GM23338 (cell line): ENCODE measurements around the gene TMEM135. TPM values are rescaled to one million over a fixed set of nuclear protein-coding genes. Genes with fewer than 3 reads are reported as not detected.

ENCODE experiments used
- ATAC-seq: fragments of 200-7000 bp; cut with Tn5 transposase; 3 replicates; pipeline ENCODE4 v1.9.1; 2020
- DNase-seq: peaks from one replicate; pipeline ENCODE4 v3.0.0-alpha.2; 2015; ENCODE audit warnings: low spot score
- H2AFZ ChIP-seq: fragments of 200-600 bp; sonication (generic); 2 replicates; pipeline ENCODE4 v1.8.0; 2016; ENCODE audit warnings: antibody characterized with exemption, mild to moderate bottlenecking, moderate library complexity
- H3F3A ChIP-seq: fragments of 200-600 bp; sonication (generic); replicated peaks from 2 replicates; pipeline ENCODE4 v1.8.0; 2017; ENCODE audit warnings: antibody characterized with exemption, mixed run types, low read depth
- H3K27ac ChIP-seq: fragments of 200-600 bp; sonication (generic); 2 replicates; pipeline ENCODE4 v1.6.1; 2016; ENCODE audit warnings: low read depth
- H3K27me3 ChIP-seq: fragments of 200-600 bp; sonication (generic); 2 replicates; pipeline ENCODE4 v1.8.0; 2016; ENCODE audit warnings: mild to moderate bottlenecking, mixed run types, moderate library complexity; ENCODE audit not compliant: insufficient read depth
- H3K36me3 ChIP-seq: fragments of 200-600 bp; sonication (generic); 2 replicates; pipeline ENCODE4 v1.8.0; 2016; ENCODE audit warnings: mild to moderate bottlenecking; ENCODE audit not compliant: insufficient read depth
- H3K4me1 ChIP-seq: fragments of 200-600 bp; sonication (generic); 2 replicates; pipeline ENCODE4 v1.8.0; 2016; ENCODE audit warnings: mild to moderate bottlenecking, moderate library complexity; ENCODE audit not compliant: insufficient read depth
- H3K4me2 ChIP-seq: fragments of 200-600 bp; sonication (generic); 2 replicates; pipeline ENCODE4 v1.7.1; 2017; ENCODE audit warnings: mixed run types
- H3K4me3 ChIP-seq: fragments of 200-600 bp; sonication (generic); 2 replicates; pipeline ENCODE4 v1.6.1; 2016; ENCODE audit warnings: mixed run types
- H3K79me2 ChIP-seq: fragments of 200-600 bp; sonication (generic); replicated peaks from 2 replicates; pipeline ENCODE4 v1.8.0; 2017; ENCODE audit warnings: mild to moderate bottlenecking; ENCODE audit not compliant: insufficient read depth
- H3K9me2 ChIP-seq: fragments of 200-600 bp; sonication (generic); 2 replicates; pipeline ENCODE4 v1.8.0; 2017; ENCODE audit not compliant: insufficient read depth
- H4K20me1 ChIP-seq: fragments of 200-600 bp; sonication (generic); replicated peaks from 2 replicates; pipeline ENCODE4 v1.8.0; 2017; ENCODE audit warnings: mild to moderate bottlenecking; ENCODE audit not compliant: insufficient read depth
- H3K27ac Mint-ChIP-seq: 2 replicates; pipeline ENCODE4 v1.8.0; 2020; ENCODE audit warnings: inconsistent platforms, mild to moderate bottlenecking, moderate library complexity, mixed read lengths
- H3K27me3 Mint-ChIP-seq: 3 replicates; pipeline ENCODE4 v1.8.0; 2022; ENCODE audit warnings: low read depth, mild to moderate bottlenecking, moderate library complexity, mixed read lengths, inconsistent platforms; ENCODE audit not compliant: insufficient read depth, poor library complexity
- H3K36me3 Mint-ChIP-seq: 3 replicates; pipeline ENCODE4 v1.8.0; 2021; ENCODE audit warnings: low read depth, mild to moderate bottlenecking, inconsistent platforms, moderate library complexity, mixed read lengths
- H3K4me1 Mint-ChIP-seq: 3 replicates; pipeline ENCODE4 v1.8.0; 2020; ENCODE audit warnings: mild to moderate bottlenecking, inconsistent platforms, mixed read lengths
- H3K4me3 Mint-ChIP-seq: 3 replicates; pipeline ENCODE4 v1.8.0; 2021; ENCODE audit warnings: moderate library complexity, mild to moderate bottlenecking, inconsistent platforms, mixed read lengths
- H3K9me3 Mint-ChIP-seq: 3 replicates; pipeline ENCODE4 v1.8.0; 2020; ENCODE audit warnings: moderate library complexity, mild to moderate bottlenecking, inconsistent platforms, mixed read lengths
- CREB1 ChIP-seq: fragments of 250-450 bp; sonication (Bioruptor Pico); IDR thresholded peaks from 2 replicates; pipeline ENCODE4 v1.5.0; 2020; ENCODE audit warnings: low read depth, mild to moderate bottlenecking, moderate library complexity
- CTCF ChIP-seq, 2 experiments: fragments of 200-600 bp in 1 of 2; sonication (generic) in 1 of 2; conservative IDR thresholded peaks; 2 replicates each; pipeline versions ENCODE4 v1.5.1 to v1.6.1; 2016 to 2017; ENCODE audit warnings: antibody characterized with exemption in 2 of 2, low read depth in 2 of 2, mild to moderate bottlenecking in 2 of 2, moderate library complexity in 1 of 2
- ETS1 ChIP-seq: IDR thresholded peaks from 2 replicates; pipeline ENCODE4 v1.6.1; 2016; ENCODE audit warnings: antibody characterized with exemption
- EZH2 ChIP-seq: fragments of 200-600 bp; sonication (generic); IDR thresholded peaks from one replicate; pipeline ENCODE4 v1.8.0; 2017; ENCODE audit warnings: antibody characterized with exemption, mild to moderate bottlenecking, low read depth; ENCODE audit not compliant: unreplicated experiment
- EZH2phosphoT487 ChIP-seq: fragments of 200-600 bp; sonication (generic); IDR thresholded peaks from one replicate; pipeline ENCODE4 v1.8.1; 2018; ENCODE audit warnings: antibody characterized with exemption; ENCODE audit not compliant: unreplicated experiment
- JUNB ChIP-seq: IDR thresholded peaks from one replicate; pipeline ENCODE4 v1.6.1; 2016; ENCODE audit warnings: antibody characterized with exemption; ENCODE audit not compliant: unreplicated experiment
- NANOG ChIP-seq: IDR thresholded peaks from 2 replicates; pipeline ENCODE4 v1.6.1; 2016; ENCODE audit warnings: antibody characterized with exemption, borderline replicate concordance
- POLR2AphosphoS5 ChIP-seq: IDR thresholded peaks from 2 replicates; pipeline ENCODE4 v1.6.1; 2016; ENCODE audit warnings: antibody characterized with exemption, low read depth
- REST ChIP-seq: IDR thresholded peaks from one replicate; pipeline ENCODE4 v1.6.1; 2018; ENCODE audit warnings: antibody characterized with exemption; ENCODE audit not compliant: unreplicated experiment
- STAT1 ChIP-seq: IDR thresholded peaks from one replicate; pipeline ENCODE4 v1.6.1; 2016; ENCODE audit warnings: antibody characterized with exemption; ENCODE audit not compliant: unreplicated experiment
- ZNF114 ChIP-seq: fragments of 250-450 bp; sonication (Bioruptor Pico); IDR thresholded peaks from 2 replicates; pipeline ENCODE4 v1.5.0; 2020; ENCODE audit warnings: mild to moderate bottlenecking, moderate library complexity
- ZNF331 ChIP-seq: fragments of 250-450 bp; sonication (Bioruptor Pico); IDR thresholded peaks from 2 replicates; pipeline ENCODE4 v1.5.0; 2020; ENCODE audit warnings: low read depth, mild to moderate bottlenecking, moderate library complexity
- polyA plus RNA-seq: library from polyadenylated mRNA; unstranded; fragments of >200 nt; fragmentation: Nextera tagmentation; extraction: Ambion mirVana; gene quantifications from 2 replicates; pipeline ENCODE4 v1.2.1, GENCODE V29; 2016
- total RNA-seq: library from RNA; depleted of rRNA; stranded (reverse); fragments of >200 nt; shearing (Covaris generic); gene quantifications from 2 replicates; pipeline ENCODE4 v1.2.3, GENCODE V29; 2014

Gene TMEM135
- total and polyA plus RNA-seq, 2 experiments from 2014 or later, result 23.4 to 49.9 TPM

- no peak for TF ChIP-seq ETS1
- no peak for TF ChIP-seq ZNF331 (CRISPR knock-in tag)
- no peak for TF ChIP-seq CREB1 (CRISPR knock-in tag)
- no peak for TF ChIP-seq JUNB
- TF ChIP-seq CTCF (conservative IDR thresholded peaks at IDR 0.05; ENCODE audit: low read depth in 2 of 2), result no peak
- TF ChIP-seq POLR2AphosphoS5, result no peak
- no peak for TF ChIP-seq REST
- no peak for TF ChIP-seq STAT1
Observed at GRCh38 chr11:87359401-87359800, 321.7 kb downstream of the TMEM135 start (continued).

DNA sequence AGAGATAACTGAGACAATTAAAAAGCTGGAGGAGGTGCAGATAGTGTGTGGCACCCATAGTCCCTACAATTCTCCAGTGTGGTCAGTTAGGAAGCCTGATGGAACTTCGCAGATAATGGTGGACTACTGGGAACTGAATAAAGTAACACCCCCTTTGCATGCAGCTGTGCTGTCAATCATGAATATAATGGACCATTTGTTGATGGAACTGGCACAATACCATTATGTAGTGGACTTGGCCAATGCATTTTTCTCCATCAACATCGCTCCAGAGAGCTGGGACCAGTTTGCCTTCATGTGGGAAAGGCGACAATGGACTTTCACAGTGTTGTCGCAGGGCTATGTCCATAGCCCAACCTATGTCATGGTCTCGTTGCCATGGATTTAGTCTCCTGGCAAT is 324.2 kb downstream of the TMEM135 start:
- Mint-ChIP-seq H3K27me3 (peaks cover 17% of the 10 kb centered on the region), H3K4me3 (no peak overlapping the region), H3K4me1 (peaks cover 11% of the 10 kb centered on the region; the same call in 2 of the 3 replicates), H3K36me3 (no peaks in the 10 kb centered on the region), H3K9me3 (no peaks in the 10 kb centered on the region), H3K27ac (no peak overlapping the region)
- Histone ChIP-seq H3K4me2 (no peak overlapping the region), H3K4me3 (no peak overlapping the region), H3K9me2 (peaks cover 19% of the 10 kb centered on the region), H3F3A (no peaks in the 10 kb centered on the region), H3K27me3 (no peaks in the 10 kb centered on the region), H3K36me3 (no peaks in the 10 kb centered on the region), H3K4me1 (no peaks in the 10 kb centered on the region), H3K27ac (no peak overlapping the region), H3K79me2 (no peaks in the 10 kb centered on the region), H4K20me1 (no peaks in the 10 kb centered on the region), H2AFZ (no peak overlapping the region)
- ATAC-seq (no peak), DNase-seq (no peak)
- TF ChIP-seq ETS1 (no peak), CTCF (conservative IDR thresholded peaks at IDR 0.05; ENCODE audit: low read depth in 2 of 2) (no peak), EZH2 (no peak), REST (no peak), JUNB (no peak), ZNF114 (CRISPR knock-in tag) (no peak), POLR2AphosphoS5 (no peak), EZH2phosphoT487 (no peak), STAT1 (no peak), NANOG (no peak)
